SK-N-SH treated with all-trans-retinoic acid at 6 μM for 48 hours (cell line): ENCODE measurements around the gene TRIM22.

ENCODE experiments used
- ATAC-seq: fragments of 200-7000 bp; cut with Tn5 transposase; 3 replicates; pipeline ENCODE4 v1.9.1; 2020; ENCODE audit warnings: mild to moderate bottlenecking, moderate library complexity
- BACH2 ChIP-seq: fragments of 250-450 bp; sonication (Bioruptor Pico); IDR thresholded peaks from 2 replicates; pipeline ENCODE4 v1.9.0; 2021; ENCODE audit warnings: mild to moderate bottlenecking, borderline replicate concordance
- CSDC2 ChIP-seq: fragments of 250-450 bp; sonication (Bioruptor Pico); IDR thresholded peaks from 2 replicates; pipeline ENCODE4 v1.5.0; 2020; ENCODE audit warnings: mild to moderate bottlenecking, moderate library complexity
- ESRRG ChIP-seq: fragments of 250-450 bp; sonication (Bioruptor Pico); IDR thresholded peaks from 2 replicates; pipeline ENCODE4 v1.6.1; 2021; ENCODE audit warnings: mild to moderate bottlenecking
- ISL1 ChIP-seq: fragments of 250-450 bp; sonication (Bioruptor Pico); IDR thresholded peaks from 2 replicates; pipeline ENCODE4 v2.1.2; 2022; ENCODE audit warnings: mild to moderate bottlenecking, moderate library complexity
- OSR1 ChIP-seq: fragments of 250-450 bp; sonication (Bioruptor Pico); IDR thresholded peaks from 2 replicates; pipeline ENCODE4 v1.8.0; 2022; ENCODE audit warnings: moderate library complexity, mild to moderate bottlenecking, inconsistent platforms
- POU6F1 ChIP-seq: fragments of 250-450 bp; sonication (Bioruptor Pico); IDR thresholded peaks from 2 replicates; pipeline ENCODE4 v1.8.0; 2021; ENCODE audit warnings: low read depth, mild to moderate bottlenecking, moderate library complexity, borderline replicate concordance
- PPARA ChIP-seq: fragments of 250-450 bp; sonication (Bioruptor Pico); IDR thresholded peaks from 2 replicates; pipeline ENCODE4 v1.5.0; 2020; ENCODE audit warnings: mild to moderate bottlenecking, borderline replicate concordance
- RARB ChIP-seq: fragments of 250-450 bp; sonication (Bioruptor Pico); IDR thresholded peaks from 2 replicates; pipeline ENCODE4 v1.8.0; 2021; ENCODE audit warnings: mild to moderate bottlenecking, moderate library complexity
- TOX ChIP-seq: fragments of 250-450 bp; sonication (Bioruptor Pico); IDR thresholded peaks from 2 replicates; pipeline ENCODE4 v1.8.0; 2021; ENCODE audit warnings: mild to moderate bottlenecking, moderate library complexity, borderline replicate concordance
- TSHZ2 ChIP-seq: fragments of 250-450 bp; sonication (Bioruptor Pico); IDR thresholded peaks from 2 replicates; pipeline ENCODE4 v1.5.0; 2020; ENCODE audit warnings: mild to moderate bottlenecking, moderate library complexity
- ZC3H10 ChIP-seq: fragments of 250-450 bp; sonication (Bioruptor Pico); IDR thresholded peaks from 2 replicates; pipeline ENCODE4 v1.5.1; 2021; ENCODE audit warnings: mild to moderate bottlenecking, moderate library complexity
- ZFP3 ChIP-seq: fragments of 250-450 bp; sonication (Bioruptor Pico); IDR thresholded peaks from 2 replicates; pipeline ENCODE4 v1.5.0; 2020; ENCODE audit warnings: mild to moderate bottlenecking, moderate library complexity
- ZFP30 ChIP-seq: fragments of 450-650 bp; formaldehyde crosslinking; IDR thresholded peaks from 2 replicates; pipeline ENCODE4 v1.5.0; 2022; ENCODE audit warnings: mild to moderate bottlenecking, moderate library complexity
- ZNF565 ChIP-seq: fragments of 450-650 bp; formaldehyde crosslinking; conservative IDR thresholded peaks from 2 replicates; pipeline ENCODE4 v1.5.0; 2020; ENCODE audit warnings: low read depth, mild to moderate bottlenecking, moderate library complexity
- ZNF70 ChIP-seq: fragments of 450-650 bp; formaldehyde crosslinking; IDR thresholded peaks from 2 replicates; pipeline ENCODE4 v1.5.0; 2020; ENCODE audit warnings: mild to moderate bottlenecking, moderate library complexity
- ZNF8 ChIP-seq: fragments of 450-650 bp; formaldehyde crosslinking; IDR thresholded peaks from 2 replicates; pipeline ENCODE4 v1.5.0; 2020; ENCODE audit warnings: mild to moderate bottlenecking, moderate library complexity
- TF ChIP-seq, protein P1 (sequence below): fragments of 250-450 bp; sonication (Bioruptor Pico); IDR thresholded peaks from 2 replicates; pipeline ENCODE4 v1.5.1; 2020; ENCODE audit warnings: low read depth, mild to moderate bottlenecking, moderate library complexity
- TF ChIP-seq, protein P2 (sequence below): fragments of 250-450 bp; sonication (Bioruptor Pico); IDR thresholded peaks from 2 replicates; pipeline ENCODE4 v1.5.1; 2021; ENCODE audit warnings: mild to moderate bottlenecking, moderate library complexity
- TF ChIP-seq, protein P3 (sequence below): fragments of 250-450 bp; sonication (Bioruptor Pico); IDR thresholded peaks from 2 replicates; pipeline ENCODE4 v1.8.0; 2020; ENCODE audit warnings: mild to moderate bottlenecking, moderate library complexity, borderline replicate concordance

TRIM22 gene

GRCh38 chr11:5700421-5701054 is 10.9 kb downstream of the TRIM22 start (continued):
- TF ChIP-seq, protein P1, sequence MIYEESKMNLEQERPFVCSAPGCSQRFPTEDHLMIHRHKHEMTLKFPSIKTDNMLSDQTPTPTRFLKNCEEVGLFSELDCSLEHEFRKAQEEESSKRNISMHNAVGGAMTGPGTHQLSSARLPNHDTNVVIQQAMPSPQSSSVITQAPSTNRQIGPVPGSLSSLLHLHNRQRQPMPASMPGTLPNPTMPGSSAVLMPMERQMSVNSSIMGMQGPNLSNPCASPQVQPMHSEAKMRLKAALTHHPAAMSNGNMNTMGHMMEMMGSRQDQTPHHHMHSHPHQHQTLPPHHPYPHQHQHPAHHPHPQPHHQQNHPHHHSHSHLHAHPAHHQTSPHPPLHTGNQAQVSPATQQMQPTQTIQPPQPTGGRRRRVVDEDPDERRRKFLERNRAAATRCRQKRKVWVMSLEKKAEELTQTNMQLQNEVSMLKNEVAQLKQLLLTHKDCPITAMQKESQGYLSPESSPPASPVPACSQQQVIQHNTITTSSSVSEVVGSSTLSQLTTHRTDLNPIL (CRISPR knock-in tag): no peak
- TF ChIP-seq ISL1: no peak
- TF ChIP-seq ZNF8: no peak
- TF ChIP-seq PPARA (CRISPR knock-in tag): no peak

DNA sequence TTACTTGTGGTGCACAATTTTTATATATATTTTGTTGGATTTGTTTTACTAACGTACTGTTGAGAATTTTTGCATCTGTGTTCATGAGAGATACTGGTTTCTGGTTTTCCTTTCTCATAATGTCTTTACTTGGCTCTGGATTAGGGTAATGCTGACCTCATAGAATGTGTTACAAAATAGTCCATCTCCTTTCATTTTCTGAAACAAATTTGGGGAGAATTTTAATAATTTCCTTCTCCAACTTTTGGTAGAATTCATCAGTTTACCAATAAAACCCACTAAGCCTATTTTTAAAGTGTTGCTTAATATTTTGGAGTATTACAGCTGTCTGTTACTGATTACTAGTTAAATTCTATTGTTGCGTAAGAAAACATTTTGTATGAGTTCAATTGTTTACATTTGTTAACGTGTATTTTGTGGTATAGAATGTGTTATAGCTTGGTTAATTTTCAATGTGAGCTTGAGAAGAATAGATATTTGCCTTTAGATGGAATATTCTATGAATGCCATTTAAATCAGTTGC is 11.5 kb downstream of the TRIM22 start:
- ATAC-seq: no peak
- TF ChIP-seq ZFP30 (CRISPR knock-in tag) (no peak), ZNF8 (no peak), OSR1 (CRISPR knock-in tag) (no peak), ZNF565 (CRISPR knock-in tag) (no peak), PPARA (CRISPR knock-in tag) (no peak), ISL1 (no peak), ESRRG (CRISPR knock-in tag) (no peak), ZC3H10 (CRISPR knock-in tag) (no peak), CSDC2 (CRISPR knock-in tag) (no peak), ZNF70 (CRISPR knock-in tag) (no peak), ZFP3 (CRISPR knock-in tag) (no peak), TSHZ2 (CRISPR knock-in tag) (no peak)
- TF ChIP-seq, protein P2, sequence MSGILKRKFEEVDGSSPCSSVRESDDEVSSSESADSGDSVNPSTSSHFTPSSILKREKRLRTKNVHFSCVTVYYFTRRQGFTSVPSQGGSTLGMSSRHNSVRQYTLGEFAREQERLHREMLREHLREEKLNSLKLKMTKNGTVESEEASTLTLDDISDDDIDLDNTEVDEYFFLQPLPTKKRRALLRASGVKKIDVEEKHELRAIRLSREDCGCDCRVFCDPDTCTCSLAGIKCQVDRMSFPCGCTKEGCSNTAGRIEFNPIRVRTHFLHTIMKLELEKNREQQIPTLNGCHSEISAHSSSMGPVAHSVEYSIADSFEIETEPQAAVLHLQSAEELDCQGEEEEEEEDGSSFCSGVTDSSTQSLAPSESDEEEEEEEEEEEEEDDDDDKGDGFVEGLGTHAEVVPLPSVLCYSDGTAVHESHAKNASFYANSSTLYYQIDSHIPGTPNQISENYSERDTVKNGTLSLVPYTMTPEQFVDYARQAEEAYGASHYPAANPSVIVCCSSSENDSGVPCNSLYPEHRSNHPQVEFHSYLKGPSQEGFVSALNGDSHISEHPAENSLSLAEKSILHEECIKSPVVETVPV (CRISPR knock-in tag): no peak
- TF ChIP-seq, protein P3, sequence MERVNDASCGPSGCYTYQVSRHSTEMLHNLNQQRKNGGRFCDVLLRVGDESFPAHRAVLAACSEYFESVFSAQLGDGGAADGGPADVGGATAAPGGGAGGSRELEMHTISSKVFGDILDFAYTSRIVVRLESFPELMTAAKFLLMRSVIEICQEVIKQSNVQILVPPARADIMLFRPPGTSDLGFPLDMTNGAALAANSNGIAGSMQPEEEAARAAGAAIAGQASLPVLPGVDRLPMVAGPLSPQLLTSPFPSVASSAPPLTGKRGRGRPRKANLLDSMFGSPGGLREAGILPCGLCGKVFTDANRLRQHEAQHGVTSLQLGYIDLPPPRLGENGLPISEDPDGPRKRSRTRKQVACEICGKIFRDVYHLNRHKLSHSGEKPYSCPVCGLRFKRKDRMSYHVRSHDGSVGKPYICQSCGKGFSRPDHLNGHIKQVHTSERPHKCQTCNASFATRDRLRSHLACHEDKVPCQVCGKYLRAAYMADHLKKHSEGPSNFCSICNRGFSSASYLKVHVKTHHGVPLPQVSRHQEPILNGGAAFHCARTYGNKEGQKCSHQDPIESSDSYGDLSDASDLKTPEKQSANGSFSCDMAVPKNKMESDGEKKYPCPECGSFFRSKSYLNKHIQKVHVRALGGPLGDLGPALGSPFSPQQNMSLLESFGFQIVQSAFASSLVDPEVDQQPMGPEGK (CRISPR knock-in tag): no peak

- no peak for ATAC-seq
- TF ChIP-seq CSDC2 (CRISPR knock-in tag) (no peak), ESRRG (CRISPR knock-in tag) (no peak), TOX (CRISPR knock-in tag) (no peak), ZC3H10 (CRISPR knock-in tag) (no peak), BACH2 (CRISPR knock-in tag) (no peak), ZNF70 (CRISPR knock-in tag) (no peak), ISL1 (no peak), PPARA (CRISPR knock-in tag) (no peak), RARB (CRISPR knock-in tag) (no peak), TSHZ2 (CRISPR knock-in tag) (no peak), POU6F1 (CRISPR knock-in tag) (no peak)
- TF ChIP-seq, protein P1 (CRISPR knock-in tag): no peak
Observed at GRCh38 chr11:5703741-5704536, 14.3 kb downstream of the TRIM22 start.
